GM21360 (cell line): Measurements from ENCODE around the gene SPATA22.
"Not testable (repeated sequence)": the region's sequence is repeated elsewhere in the genome, so short reads cannot be mapped to it uniquely, and the experiment has no call there.

ENCODE experiments used
- ATAC-seq: cut with Tn5 transposase; IDR thresholded peaks from one replicate; pipeline ENCODE4 v1.9.1; 2021; ENCODE audit warnings: mild to moderate bottlenecking, moderate library complexity; ENCODE audit not compliant: unreplicated experiment

The SPATA22 gene, protein sequence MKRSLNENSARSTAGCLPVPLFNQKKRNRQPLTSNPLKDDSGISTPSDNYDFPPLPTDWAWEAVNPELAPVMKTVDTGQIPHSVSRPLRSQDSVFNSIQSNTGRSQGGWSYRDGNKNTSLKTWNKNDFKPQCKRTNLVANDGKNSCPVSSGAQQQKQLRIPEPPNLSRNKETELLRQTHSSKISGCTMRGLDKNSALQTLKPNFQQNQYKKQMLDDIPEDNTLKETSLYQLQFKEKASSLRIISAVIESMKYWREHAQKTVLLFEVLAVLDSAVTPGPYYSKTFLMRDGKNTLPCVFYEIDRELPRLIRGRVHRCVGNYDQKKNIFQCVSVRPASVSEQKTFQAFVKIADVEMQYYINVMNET

GRCh38 chr17:3471599-3471998 lies at the start of gene SPATA22:
TSS of gene SPATA22 (minus strand) at chr17:3471819. CDS start at chr17:3469325, 2,494 bp downstream.
- ATAC-seq = no peak

GRCh38 chr17:3519472-3519871 lies 47.9 kb upstream of the SPATA22 start:
- not testable (repeated sequence) for ATAC-seq

DNA sequence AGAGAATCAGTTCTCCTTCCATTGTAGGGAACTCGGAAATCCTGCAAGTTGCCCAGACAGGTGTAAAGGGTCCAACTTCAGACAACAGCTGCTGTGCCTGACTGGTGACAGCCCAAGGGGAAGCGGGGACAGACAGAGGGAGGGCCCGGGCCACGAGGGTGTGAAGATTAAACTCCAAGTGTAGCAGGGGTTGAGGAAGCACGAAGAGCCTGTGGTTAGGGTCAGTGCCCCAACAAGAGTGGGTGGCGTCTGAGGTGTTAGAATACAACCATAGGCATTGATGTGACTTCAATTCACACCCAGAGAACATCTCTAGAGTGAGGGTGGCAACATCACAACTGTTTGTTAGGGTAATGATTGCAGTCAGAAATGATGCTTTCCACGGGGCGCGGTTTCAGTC lies 43.3 kb upstream of the SPATA22 start:
- ATAC-seq = no peak

DNA sequence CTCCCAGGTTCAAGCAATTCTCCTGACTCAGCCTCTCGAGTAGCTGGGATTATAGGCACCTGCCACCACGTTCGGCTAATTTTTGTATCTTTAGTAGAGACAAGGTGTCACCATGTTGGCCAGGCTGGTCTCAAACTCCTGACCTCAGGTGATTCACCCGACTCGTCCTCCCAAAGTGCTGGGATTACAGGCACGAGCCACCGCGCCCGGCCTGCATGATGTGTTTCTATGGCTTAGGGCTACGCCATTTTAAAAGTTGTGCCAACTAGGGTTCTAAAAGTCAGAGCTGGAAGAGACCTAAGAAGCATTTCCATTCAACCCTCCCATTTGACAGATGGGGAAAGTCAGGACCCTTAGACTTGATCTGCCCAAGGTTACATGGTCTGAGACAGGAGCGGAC lies 42.5 kb upstream of the SPATA22 start:
- not testable (repeated sequence) for ATAC-seq

DNA sequence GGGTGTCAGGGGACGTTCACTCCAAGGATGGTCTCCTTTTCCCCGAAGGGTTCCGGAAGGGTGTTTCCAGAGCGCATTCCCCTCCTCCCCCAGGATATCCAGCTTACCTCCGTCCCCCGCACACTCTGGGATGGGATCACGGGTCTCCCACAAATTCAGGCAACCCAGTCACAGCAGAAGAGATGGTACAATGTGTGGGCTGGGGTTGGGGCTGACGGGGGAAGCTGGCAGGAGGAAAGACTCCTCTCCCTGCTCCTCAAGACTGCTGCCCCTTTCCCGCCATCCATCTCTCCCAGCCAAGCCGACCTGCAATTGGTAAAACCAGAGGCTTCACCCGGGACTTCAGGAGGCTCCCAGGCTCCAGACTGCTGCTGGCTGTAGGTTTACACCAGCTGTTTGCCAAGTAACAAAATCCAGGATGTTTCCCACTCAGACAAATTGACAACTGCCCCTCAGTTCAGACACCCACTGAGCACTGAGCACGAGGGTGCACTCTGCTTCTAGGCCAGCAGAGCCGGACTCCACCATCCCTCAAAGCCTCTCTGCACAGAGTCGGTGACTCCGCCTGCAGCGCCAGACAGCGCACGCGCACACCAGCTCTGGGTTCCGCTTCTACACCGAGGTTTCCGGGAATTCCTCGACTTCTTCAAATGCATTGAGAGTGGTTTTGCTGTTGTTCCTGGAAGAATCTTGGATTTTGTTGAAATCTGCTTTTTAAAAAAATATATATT lies 41.9 kb upstream of the SPATA22 start:
- ATAC-seq = no peak

DNA sequence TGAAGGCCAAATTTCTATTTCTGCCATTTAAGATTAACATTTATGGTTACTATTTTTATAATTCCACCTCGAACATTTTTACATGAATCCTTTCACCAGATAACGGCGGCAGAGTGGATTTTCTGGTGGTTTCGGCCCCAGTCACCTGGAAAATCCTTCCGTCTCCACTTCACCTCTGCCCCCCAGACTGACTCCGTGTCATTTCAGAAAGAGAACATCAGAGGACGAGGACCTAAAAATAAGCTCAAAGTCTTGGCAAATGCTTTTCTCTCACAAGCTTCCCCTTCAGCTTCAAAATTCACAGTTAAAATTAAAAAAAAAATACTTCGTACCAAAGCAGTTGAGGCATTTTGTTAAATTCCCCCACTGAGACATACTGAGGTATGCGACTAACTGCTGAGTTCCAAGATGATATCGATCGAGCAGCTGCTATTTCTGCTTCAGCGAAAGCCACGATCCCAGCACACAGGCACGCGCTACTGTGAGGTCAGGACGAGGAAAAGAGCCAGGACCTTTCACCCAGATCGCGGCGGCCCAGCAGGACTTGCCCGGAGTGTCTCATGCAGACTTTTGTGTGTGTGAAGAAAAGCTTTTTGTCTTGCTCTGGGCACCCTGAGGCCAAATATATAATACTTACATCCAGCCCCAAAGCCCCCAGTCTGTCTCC lies 41.0 kb upstream of the SPATA22 start:
- no peak for ATAC-seq

GRCh38 chr17:3511852-3512504 lies 40.4 kb upstream of the SPATA22 start:
- no peak for ATAC-seq

GRCh38 chr17:3510090-3510489 lies 38.5 kb upstream of the SPATA22 start:
- no peak for ATAC-seq

- ATAC-seq = no peak
Measured at GRCh38 chr17:3507869-3508268, 36.2 kb upstream of the SPATA22 start.

GRCh38 chr17:3507071-3507470 lies 35.5 kb upstream of the SPATA22 start:
- no peak for ATAC-seq

- ATAC-seq = no peak
Measured at GRCh38 chr17:3506054-3506453, 34.4 kb upstream of the SPATA22 start.

DNA sequence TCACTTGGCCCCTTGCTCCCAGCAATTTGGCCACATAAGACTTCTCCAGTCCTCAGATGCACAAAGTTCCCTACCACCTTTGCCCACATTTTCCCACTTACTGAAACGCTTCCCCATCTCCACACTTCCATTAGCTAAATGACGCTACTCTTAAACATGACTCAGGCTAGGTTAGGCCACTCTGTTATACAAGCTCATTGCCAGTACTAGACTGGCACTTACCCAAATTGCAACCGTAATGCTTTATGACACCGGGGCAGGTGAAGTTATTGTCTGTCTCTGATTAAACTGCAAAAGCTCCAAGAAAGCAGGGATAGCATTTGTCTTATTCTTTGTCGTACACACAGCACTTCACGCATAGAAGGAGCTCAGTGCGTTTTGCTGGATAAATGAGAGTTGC lies 33.4 kb upstream of the SPATA22 start:
- no peak for ATAC-seq

- no peak for ATAC-seq
Measured at GRCh38 chr17:3503285-3503684, 31.7 kb upstream of the SPATA22 start.

DNA sequence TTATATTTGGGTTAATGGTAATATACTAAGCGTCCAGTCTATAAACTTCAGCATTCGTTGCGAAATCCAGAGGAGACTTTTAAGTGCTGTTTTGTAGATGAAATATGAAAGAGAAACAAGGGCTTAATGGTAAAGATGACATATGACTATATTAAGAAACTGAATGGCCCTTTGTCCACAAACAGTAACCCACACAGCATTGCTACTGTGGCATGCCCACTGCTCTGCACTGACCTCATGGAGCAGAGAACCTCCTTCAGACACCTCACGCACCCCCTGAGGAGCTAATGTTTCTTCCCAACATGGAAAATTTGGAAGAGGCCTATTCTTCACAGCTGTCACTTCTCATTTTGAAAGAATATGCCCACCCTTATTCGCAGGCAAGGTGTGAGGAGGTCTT lies 30.8 kb upstream of the SPATA22 start:
- ATAC-seq = no peak

DNA sequence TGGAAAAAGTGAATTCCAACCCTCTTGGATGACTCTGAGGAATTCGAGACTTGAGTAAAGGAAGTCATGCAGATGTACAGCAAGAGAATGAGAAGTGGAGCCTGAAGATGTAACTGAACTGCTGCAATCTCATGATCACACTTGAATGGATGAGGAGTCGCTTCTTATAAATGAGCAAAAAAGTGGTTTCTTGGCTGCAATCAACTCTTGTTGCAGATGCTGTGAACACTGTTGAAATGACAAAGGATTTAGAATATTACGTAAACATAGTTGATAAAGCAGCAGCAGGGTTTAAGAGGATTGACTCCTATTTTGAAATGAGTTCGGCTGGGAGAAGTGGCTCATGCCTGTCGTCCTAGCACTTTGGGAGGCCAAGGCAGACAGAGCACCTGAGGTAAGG lies 29.7 kb upstream of the SPATA22 start:
- ATAC-seq = no peak

- no peak for ATAC-seq
Measured at GRCh38 chr17:3497101-3497500, 25.5 kb upstream of the SPATA22 start.

DNA sequence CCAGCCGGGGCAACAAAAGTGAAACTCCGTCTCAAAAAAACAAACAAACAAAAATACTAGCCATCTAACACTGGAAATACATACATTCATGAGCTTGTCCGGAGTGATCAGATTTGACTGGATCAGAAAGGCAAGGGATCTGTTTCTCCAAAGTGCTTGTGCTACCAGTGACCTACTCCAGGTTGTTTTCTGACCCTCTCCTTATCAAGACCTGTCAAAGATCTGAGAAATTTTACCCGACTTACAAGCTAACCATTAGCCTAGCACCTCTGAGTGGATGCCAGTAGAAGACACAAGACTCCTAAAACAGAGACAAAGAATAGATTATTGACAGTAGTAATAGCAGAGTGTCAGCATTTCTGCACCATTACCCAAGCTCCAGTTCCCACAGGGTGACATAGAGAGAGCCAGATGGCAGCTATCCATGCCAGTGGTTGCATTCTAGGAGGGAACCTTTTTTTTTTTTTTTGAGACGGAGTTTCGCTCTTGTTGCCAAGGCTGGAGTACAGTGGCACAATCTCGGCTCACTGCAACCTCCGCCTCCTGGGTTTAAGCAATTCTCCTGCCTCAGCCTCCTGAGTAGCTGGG lies 14.0 kb upstream of the SPATA22 start:
- ATAC-seq = no peak

GRCh38 chr17:3482852-3483251 lies 11.2 kb upstream of the SPATA22 start:
- no peak for ATAC-seq

GRCh38 chr17:3479988-3480387 lies 8.4 kb upstream of the SPATA22 start:
- ATAC-seq = no peak

GRCh38 chr17:3475812-3476610 lies 4.4 kb upstream of the SPATA22 start, which contains the start of gene ASPA:
TSS of gene ASPA (plus strand) at chr17:3475997. CDS start at chr17:3476160, 163 bp downstream.
- no peak for ATAC-seq
